ENCODE results near the gene CTBP2.
A peak's percentile ranks its signal among the peaks of the same experiment; 100 is the strongest.

Gene CTBP2

GRCh38 chr10:125013529-125013872 is 146.9 kb downstream of the CTBP2 start:
- Histone ChIP-seq H3K4me1 (peaks cover 0 to 100% (median 87%) of the 10 kb centered on the region in 4 donors), H3K27me3 (no peaks in the 10 kb centered on the region), H3K36me3 (no peaks in the 10 kb centered on the region), H3K9me3 (no peaks in the 10 kb centered on the region), H3K27ac (peak overlapping the region; percentile 85 to 90), H3K4me3 (no peak overlapping the region)
- DNase-seq = no peak
- intact Hi-C loops (cut with DNase I; ENCODE audit: low total_unique reads) = no loop called here
- no peak for TF ChIP-seq CTCF (IDR thresholded peaks at IDR 0.05)

GRCh38 chr10:125012851-125013528 is 147.4 kb downstream of the CTBP2 start:
- Histone ChIP-seq H3K27ac (peak overlapping the region; percentile 85 to 90), H3K9me3 (no peaks in the 10 kb centered on the region), H3K4me3 (no peak overlapping the region), H3K27me3 (no peaks in the 10 kb centered on the region), H3K36me3 (no peaks in the 10 kb centered on the region), H3K4me1 (peaks cover 0 to 100% (median 86%) of the 10 kb centered on the region in 4 donors)
- TF ChIP-seq CTCF (IDR thresholded peaks at IDR 0.05) = no peak
- no peak for DNase-seq
- intact Hi-C loops (cut with DNase I; ENCODE audit: low total_unique reads) = no loop called here

GRCh38 chr10:125011926-125012705 is 148.2 kb downstream of the CTBP2 start:
- DNase-seq = peak; percentile 71 to 95
- intact Hi-C loops (cut with DNase I; ENCODE audit: low total_unique reads) = no loop called here
- Histone ChIP-seq H3K27me3 (no peaks in the 10 kb centered on the region), H3K27ac (peak overlapping the region; percentile 85 to 90), H3K9me3 (no peaks in the 10 kb centered on the region), H3K36me3 (no peaks in the 10 kb centered on the region), H3K4me3 (peak overlapping the region in 1 of 2 donors; percentile 26), H3K4me1 (peaks cover 0 to 100% (median 85%) of the 10 kb centered on the region in 4 donors)
- TF ChIP-seq CTCF (IDR thresholded peaks at IDR 0.05) = no peak

GRCh38 chr10:125011171-125011925 is 149.0 kb downstream of the CTBP2 start:
- Histone ChIP-seq H3K9me3 (no peaks in the 10 kb centered on the region), H3K27ac (peak overlapping the region; percentile 85 to 90), H3K27me3 (no peaks in the 10 kb centered on the region), H3K36me3 (no peaks in the 10 kb centered on the region), H3K4me3 (peak overlapping the region in 1 of 2 donors; percentile 26), H3K4me1 (peaks cover 0 to 100% (median 85%) of the 10 kb centered on the region in 4 donors)
- intact Hi-C loops (cut with DNase I; ENCODE audit: low total_unique reads) = no loop called here
- TF ChIP-seq CTCF (IDR thresholded peaks at IDR 0.05) = no peak
- DNase-seq = no peak

GRCh38 chr10:125010362-125010761 is 150.0 kb downstream of the CTBP2 start:
- no peaks in the 10 kb centered on the region for H3K27me3 ChIP-seq

More at GRCh38 chr10:125010362-125010761, 150.0 kb downstream of the CTBP2 start:
- H3K4me1 ChIP-seq = peaks cover 0 to 96% (median 83%) of the 10 kb centered on the region in 4 donors
- H3K9me3 ChIP-seq = no peaks in the 10 kb centered on the region
- no peak for TF ChIP-seq CTCF (IDR thresholded peaks at IDR 0.05)
- no peak overlapping the region for H3K4me3 ChIP-seq
- peaks cover 0 to 9% (median 0%) of the 10 kb centered on the region in 3 donors for H3K36me3 ChIP-seq
- peak in 1 of 2 donors; percentile 10 for DNase-seq
- H3K27ac ChIP-seq = peak overlapping the region; percentile 85 to 90
- intact Hi-C loops (cut with DNase I; ENCODE audit: low total_unique reads) = no loop called here

Data from tibial artery (tissue), 4 donors.